HepG2 (cell line): ENCODE data around the gene MYCBPAP. TPM values are rescaled to one million over a fixed set of nuclear protein-coding genes. Genes with fewer than 3 reads are reported as not detected.
A peak's percentile ranks its signal among the peaks of the same experiment; 100 is the strongest.

Experiments
- DMAP1 ChIP-seq: IDR thresholded peaks from 2 replicates; pipeline ENCODE4 v1.6.1; 2016
- KAT7 ChIP-seq: IDR thresholded peaks from 2 replicates; pipeline ENCODE4 v1.6.1; 2018; ENCODE audit warnings: borderline replicate concordance, missing compliant biosample characterization
- KDM5A ChIP-seq: fragments of 200-600 bp; sonication (generic); IDR thresholded peaks from 2 replicates; pipeline ENCODE4 v1.7.0; 2018; ENCODE audit warnings: antibody characterized with exemption, mild to moderate bottlenecking, low read length, borderline replicate concordance
- MEF2D ChIP-seq: sonication (generic); formaldehyde crosslinking; IDR thresholded peaks from 2 replicates; pipeline ENCODE4 v1.5.1; 2020; ENCODE audit warnings: mild to moderate bottlenecking, missing genetic modification reagents
- NKX3-1 ChIP-seq: sonication (generic); formaldehyde crosslinking; IDR thresholded peaks from 2 replicates; pipeline ENCODE4 v1.5.0; 2020; ENCODE audit warnings: missing genetic modification reagents
- RFX5 ChIP-seq: IDR thresholded peaks from 2 replicates; pipeline ENCODE4 v1.6.1; 2011; ENCODE audit warnings: low read depth, low read length, improper control_type of control experiment
- SPEN ChIP-seq: sonication (generic); formaldehyde crosslinking; IDR thresholded peaks from 2 replicates; pipeline ENCODE4 v1.5.1; 2020; ENCODE audit warnings: low read depth, mild to moderate bottlenecking, missing genetic modification reagents
- ZEB1 ChIP-seq: IDR thresholded peaks from 2 replicates; pipeline ENCODE4 v1.6.1; 2012; ENCODE audit warnings: mild to moderate bottlenecking, low read depth, inconsistent platforms; ENCODE audit not compliant: insufficient replicate concordance
- ZNF230 ChIP-seq: sonication (generic); formaldehyde crosslinking; IDR thresholded peaks from 2 replicates; pipeline ENCODE4 v1.4.0; 2020; ENCODE audit warnings: mild to moderate bottlenecking, missing genetic modification reagents
- ZNF3 ChIP-seq: IDR thresholded peaks from 2 replicates; pipeline ENCODE4 v1.7.0; 2017; ENCODE audit warnings: inconsistent platforms
- ZNF33A ChIP-seq: sonication (generic); formaldehyde crosslinking; IDR thresholded peaks from 2 replicates; pipeline ENCODE4 v1.5.1; 2020; ENCODE audit warnings: missing genetic modification reagents, mild to moderate bottlenecking, moderate library complexity, borderline replicate concordance
- ZNF446 ChIP-seq: sonication (generic); formaldehyde crosslinking; IDR thresholded peaks from 2 replicates; pipeline ENCODE4 v1.5.0; 2020; ENCODE audit warnings: mild to moderate bottlenecking, missing genetic modification reagents
- ZNF747 ChIP-seq: sonication (generic); formaldehyde crosslinking; IDR thresholded peaks from 2 replicates; pipeline ENCODE4 v1.8.1; 2023; ENCODE audit warnings: missing genetic modification reagents, mild to moderate bottlenecking, borderline replicate concordance
- ZNF883 ChIP-seq: sonication (generic); formaldehyde crosslinking; IDR thresholded peaks from 2 replicates; pipeline ENCODE4 v1.5.1; 2020; ENCODE audit warnings: mild to moderate bottlenecking, missing genetic modification reagents; ENCODE audit errors: not compliant biosample characterization
- polyA plus RNA-seq, 8 experiments: library from polyadenylated mRNA; depleted of rRNA in 3 of 8; stranded (reverse) in 7 of 8; unstranded in 1 of 8; fragments of >200 nt; fragmentation: Illumina TruSeq in 4 of 8; extraction: Trizol in 4 of 8; gene quantifications; 2 replicates each; pipeline versions ENCODE4 v1.2.1 to v1.2.3, GENCODE V29; 2011 to 2016; ENCODE audit warnings: low read depth in 4 of 8, missing spikeins in 1 of 8, mixed read lengths in 1 of 8; ENCODE audit not compliant: insufficient read depth in 1 of 8
- total RNA-seq, 5 experiments: library from RNA; depleted of rRNA; stranded (reverse); fragments of >200 nt; fragmentation: Illumina TruSeq; extraction: Trizol; gene quantifications; 2 replicates each; pipeline ENCODE4 v1.2.3, GENCODE V29; 2016; ENCODE audit warnings: low read depth in 1 of 5
- TF ChIP-seq, protein P1 (sequence below): sonication (generic); formaldehyde crosslinking; IDR thresholded peaks from 2 replicates; pipeline ENCODE4 v1.4.0; 2020; ENCODE audit warnings: missing genetic modification reagents, borderline replicate concordance
- TF ChIP-seq, protein P2 (sequence below): sonication (generic); formaldehyde crosslinking; IDR thresholded peaks from 2 replicates; pipeline ENCODE4 v1.5.0; 2020; ENCODE audit warnings: missing genetic modification reagents, mild to moderate bottlenecking, borderline replicate concordance
- TF ChIP-seq, protein P3 (sequence below): IDR thresholded peaks from 2 replicates; pipeline ENCODE4 v1.6.1; 2012; ENCODE audit warnings: low read length, improper control_type of control experiment
- TF ChIP-seq, protein P4 (sequence below): sonication (generic); formaldehyde crosslinking; IDR thresholded peaks from 2 replicates; pipeline ENCODE4 v1.4.0; 2020; ENCODE audit warnings: missing genetic modification reagents

Gene MYCBPAP
- total and polyA plus RNA-seq, 2 of the 13 experiments (the other 11 are each of a cell fraction or from before 2014, with no cell fraction given) = 0.22 to 0.24 TPM

DNA sequence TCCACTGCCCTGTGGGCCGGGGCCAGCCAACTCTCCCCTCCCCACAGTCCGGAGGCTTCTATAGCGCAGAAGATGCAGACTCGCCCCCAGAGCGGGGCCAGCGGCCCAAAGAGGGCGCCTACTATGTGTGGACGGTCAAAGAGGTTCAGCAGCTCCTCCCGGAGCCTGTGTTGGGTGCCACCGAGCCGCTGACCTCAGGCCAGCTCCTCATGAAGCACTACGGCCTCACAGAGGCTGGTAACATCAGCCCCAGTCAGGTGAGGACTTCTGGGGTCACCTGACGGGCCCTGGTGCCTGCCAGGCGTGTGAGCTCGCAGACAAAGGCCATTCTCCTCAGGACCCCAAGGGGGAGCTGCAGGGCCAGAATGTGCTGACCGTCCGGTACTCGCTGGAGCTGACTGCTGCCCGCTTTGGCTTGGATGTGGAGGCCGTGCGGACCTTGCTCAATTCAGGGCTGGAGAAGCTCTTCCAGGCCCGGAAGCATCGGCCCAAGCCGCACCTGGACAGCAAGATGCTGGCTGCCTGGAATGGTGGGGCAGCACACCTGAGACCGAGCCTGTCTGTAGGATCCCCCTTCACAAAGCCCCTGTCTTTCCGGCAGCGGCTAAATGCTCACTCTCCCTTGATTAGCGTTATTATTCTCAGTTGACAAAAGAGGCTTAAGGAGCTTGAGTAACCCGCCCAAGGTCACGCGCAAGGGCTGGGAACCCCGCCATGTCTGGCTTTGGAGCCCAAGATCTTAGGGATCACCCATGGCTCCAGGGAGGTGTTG is 42.6 kb downstream of the MYCBPAP start (continued):
- TF ChIP-seq, protein P1, sequence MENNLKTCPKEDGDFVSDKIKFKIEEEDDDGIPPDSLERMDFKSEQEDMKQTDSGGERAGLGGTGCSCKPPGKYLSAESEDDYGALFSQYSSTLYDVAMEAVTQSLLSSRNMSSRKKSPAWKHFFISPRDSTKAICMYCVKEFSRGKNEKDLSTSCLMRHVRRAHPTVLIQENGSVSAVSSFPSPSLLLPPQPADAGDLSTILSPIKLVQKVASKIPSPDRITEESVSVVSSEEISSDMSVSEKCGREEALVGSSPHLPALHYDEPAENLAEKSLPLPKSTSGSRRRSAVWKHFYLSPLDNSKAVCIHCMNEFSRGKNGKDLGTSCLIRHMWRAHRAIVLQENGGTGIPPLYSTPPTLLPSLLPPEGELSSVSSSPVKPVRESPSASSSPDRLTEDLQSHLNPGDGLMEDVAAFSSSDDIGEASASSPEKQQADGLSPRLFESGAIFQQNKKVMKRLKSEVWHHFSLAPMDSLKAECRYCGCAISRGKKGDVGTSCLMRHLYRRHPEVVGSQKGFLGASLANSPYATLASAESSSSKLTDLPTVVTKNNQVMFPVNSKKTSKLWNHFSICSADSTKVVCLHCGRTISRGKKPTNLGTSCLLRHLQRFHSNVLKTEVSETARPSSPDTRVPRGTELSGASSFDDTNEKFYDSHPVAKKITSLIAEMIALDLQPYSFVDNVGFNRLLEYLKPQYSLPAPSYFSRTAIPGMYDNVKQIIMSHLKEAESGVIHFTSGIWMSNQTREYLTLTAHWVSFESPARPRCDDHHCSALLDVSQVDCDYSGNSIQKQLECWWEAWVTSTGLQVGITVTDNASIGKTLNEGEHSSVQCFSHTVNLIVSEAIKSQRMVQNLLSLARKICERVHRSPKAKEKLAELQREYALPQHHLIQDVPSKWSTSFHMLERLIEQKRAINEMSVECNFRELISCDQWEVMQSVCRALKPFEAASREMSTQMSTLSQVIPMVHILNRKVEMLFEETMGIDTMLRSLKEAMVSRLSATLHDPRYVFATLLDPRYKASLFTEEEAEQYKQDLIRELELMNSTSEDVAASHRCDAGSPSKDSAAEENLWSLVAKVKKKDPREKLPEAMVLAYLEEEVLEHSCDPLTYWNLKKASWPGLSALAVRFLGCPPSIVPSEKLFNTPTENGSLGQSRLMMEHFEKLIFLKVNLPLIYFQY = 0 out of 2 replicates have a peak, but pooled peaks have one; percentile 69
- TF ChIP-seq ZNF3 (CRISPR knock-in tag) (no peak), ZNF33A (no peak), RFX5 (no peak), DMAP1 (CRISPR knock-in tag) (no peak), NKX3-1 (CRISPR knock-in tag) (no peak), ZNF883 (CRISPR knock-in tag) (no peak), ZNF747 (CRISPR knock-in tag) (no peak), ZNF446 (CRISPR knock-in tag) (no peak; the same call in 1 of the 2 replicates), KAT7 (CRISPR knock-in tag) (no peak), MEF2D (no peak), ZNF230 (no peak), ZEB1 (peak; percentile 57), KDM5A (no peak), SPEN (peak; percentile 62; the same call in 1 of the 2 replicates)
- TF ChIP-seq, protein P2, sequence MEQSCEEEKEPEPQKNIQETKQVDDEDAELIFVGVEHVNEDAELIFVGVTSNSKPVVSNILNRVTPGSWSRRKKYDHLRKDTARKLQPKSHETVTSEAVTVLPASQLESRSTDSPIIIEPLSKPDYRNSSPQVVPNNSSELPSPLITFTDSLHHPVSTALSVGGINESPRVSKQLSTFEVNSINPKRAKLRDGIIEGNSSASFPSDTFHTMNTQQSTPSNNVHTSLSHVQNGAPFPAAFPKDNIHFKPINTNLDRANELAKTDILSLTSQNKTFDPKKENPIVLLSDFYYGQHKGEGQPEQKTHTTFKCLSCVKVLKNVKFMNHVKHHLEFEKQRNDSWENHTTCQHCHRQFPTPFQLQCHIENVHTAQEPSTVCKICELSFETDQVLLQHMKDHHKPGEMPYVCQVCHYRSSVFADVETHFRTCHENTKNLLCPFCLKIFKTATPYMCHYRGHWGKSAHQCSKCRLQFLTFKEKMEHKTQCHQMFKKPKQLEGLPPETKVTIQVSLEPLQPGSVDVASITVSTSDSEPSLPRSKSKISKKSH = no peak
- TF ChIP-seq, protein P3, sequence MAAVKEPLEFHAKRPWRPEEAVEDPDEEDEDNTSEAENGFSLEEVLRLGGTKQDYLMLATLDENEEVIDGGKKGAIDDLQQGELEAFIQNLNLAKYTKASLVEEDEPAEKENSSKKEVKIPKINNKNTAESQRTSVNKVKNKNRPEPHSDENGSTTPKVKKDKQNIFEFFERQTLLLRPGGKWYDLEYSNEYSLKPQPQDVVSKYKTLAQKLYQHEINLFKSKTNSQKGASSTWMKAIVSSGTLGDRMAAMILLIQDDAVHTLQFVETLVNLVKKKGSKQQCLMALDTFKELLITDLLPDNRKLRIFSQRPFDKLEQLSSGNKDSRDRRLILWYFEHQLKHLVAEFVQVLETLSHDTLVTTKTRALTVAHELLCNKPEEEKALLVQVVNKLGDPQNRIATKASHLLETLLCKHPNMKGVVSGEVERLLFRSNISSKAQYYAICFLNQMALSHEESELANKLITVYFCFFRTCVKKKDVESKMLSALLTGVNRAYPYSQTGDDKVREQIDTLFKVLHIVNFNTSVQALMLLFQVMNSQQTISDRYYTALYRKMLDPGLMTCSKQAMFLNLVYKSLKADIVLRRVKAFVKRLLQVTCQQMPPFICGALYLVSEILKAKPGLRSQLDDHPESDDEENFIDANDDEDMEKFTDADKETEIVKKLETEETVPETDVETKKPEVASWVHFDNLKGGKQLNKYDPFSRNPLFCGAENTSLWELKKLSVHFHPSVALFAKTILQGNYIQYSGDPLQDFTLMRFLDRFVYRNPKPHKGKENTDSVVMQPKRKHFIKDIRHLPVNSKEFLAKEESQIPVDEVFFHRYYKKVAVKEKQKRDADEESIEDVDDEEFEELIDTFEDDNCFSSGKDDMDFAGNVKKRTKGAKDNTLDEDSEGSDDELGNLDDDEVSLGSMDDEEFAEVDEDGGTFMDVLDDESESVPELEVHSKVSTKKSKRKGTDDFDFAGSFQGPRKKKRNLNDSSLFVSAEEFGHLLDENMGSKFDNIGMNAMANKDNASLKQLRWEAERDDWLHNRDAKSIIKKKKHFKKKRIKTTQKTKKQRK = no peak
- TF ChIP-seq, protein P4, sequence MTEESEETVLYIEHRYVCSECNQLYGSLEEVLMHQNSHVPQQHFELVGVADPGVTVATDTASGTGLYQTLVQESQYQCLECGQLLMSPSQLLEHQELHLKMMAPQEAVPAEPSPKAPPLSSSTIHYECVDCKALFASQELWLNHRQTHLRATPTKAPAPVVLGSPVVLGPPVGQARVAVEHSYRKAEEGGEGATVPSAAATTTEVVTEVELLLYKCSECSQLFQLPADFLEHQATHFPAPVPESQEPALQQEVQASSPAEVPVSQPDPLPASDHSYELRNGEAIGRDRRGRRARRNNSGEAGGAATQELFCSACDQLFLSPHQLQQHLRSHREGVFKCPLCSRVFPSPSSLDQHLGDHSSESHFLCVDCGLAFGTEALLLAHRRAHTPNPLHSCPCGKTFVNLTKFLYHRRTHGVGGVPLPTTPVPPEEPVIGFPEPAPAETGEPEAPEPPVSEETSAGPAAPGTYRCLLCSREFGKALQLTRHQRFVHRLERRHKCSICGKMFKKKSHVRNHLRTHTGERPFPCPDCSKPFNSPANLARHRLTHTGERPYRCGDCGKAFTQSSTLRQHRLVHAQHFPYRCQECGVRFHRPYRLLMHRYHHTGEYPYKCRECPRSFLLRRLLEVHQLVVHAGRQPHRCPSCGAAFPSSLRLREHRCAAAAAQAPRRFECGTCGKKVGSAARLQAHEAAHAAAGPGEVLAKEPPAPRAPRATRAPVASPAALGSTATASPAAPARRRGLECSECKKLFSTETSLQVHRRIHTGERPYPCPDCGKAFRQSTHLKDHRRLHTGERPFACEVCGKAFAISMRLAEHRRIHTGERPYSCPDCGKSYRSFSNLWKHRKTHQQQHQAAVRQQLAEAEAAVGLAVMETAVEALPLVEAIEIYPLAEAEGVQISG (CRISPR knock-in tag) = no peak
